NB4 (cell line): ENCODE measurements around the gene RABEP1.

Source experiments
- DNase-seq: peaks from one replicate; pipeline ENCODE4 v3.0.0; 2010; ENCODE audit warnings: low read depth
- H3K4me3 ChIP-seq: one replicate; pipeline ENCODE4 v1.5.1; 2011; ENCODE audit warnings: mild to moderate bottlenecking, low read depth, low read length, moderate library complexity
- MYC ChIP-seq: IDR thresholded peaks from 2 replicates; pipeline ENCODE4 v1.6.1; 2011; ENCODE audit warnings: low read depth, low read length
- POLR2A ChIP-seq: IDR thresholded peaks from 2 replicates; pipeline ENCODE4 v1.6.1; 2011; ENCODE audit warnings: mild to moderate bottlenecking; ENCODE audit not compliant: insufficient read length; ENCODE audit errors: extremely low read depth
- TF ChIP-seq, protein P1 (sequence below): IDR thresholded peaks from one replicate; pipeline ENCODE4 v1.5.1; 2012; ENCODE audit warnings: low read depth, low read length
- TF ChIP-seq, protein P2 (sequence below): IDR thresholded peaks from 2 replicates; pipeline ENCODE4 v1.6.1; 2011; ENCODE audit warnings: low read depth, low read length

Gene RABEP1

DNA sequence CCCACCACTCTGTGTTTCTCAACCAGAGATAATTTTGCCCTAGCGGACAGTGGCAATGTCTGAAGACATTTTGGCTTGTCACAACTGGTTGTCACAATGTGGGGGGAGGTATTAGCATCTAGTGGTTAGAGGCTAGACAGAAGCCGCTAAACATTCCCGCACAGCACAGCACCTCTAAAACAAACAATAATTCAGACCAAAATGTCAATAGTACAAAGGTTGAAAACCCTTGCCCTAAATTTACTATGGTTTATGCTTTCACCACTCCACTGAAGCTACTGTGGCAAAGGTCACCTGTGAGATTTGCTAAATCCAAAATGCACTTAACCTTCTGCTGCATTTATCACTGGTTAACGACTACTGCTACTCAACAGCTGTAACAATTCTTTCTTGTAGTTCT lies 123.3 kb downstream of the RABEP1 start:
- H3K4me3 ChIP-seq, result no peak overlapping the region
- DNase-seq, result no peak
- TF ChIP-seq POLR2A (no peak), MYC (no peak)
- TF ChIP-seq, protein P1, sequence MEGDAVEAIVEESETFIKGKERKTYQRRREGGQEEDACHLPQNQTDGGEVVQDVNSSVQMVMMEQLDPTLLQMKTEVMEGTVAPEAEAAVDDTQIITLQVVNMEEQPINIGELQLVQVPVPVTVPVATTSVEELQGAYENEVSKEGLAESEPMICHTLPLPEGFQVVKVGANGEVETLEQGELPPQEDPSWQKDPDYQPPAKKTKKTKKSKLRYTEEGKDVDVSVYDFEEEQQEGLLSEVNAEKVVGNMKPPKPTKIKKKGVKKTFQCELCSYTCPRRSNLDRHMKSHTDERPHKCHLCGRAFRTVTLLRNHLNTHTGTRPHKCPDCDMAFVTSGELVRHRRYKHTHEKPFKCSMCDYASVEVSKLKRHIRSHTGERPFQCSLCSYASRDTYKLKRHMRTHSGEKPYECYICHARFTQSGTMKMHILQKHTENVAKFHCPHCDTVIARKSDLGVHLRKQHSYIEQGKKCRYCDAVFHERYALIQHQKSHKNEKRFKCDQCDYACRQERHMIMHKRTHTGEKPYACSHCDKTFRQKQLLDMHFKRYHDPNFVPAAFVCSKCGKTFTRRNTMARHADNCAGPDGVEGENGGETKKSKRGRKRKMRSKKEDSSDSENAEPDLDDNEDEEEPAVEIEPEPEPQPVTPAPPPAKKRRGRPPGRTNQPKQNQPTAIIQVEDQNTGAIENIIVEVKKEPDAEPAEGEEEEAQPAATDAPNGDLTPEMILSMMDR, result no peak
- TF ChIP-seq, protein P2, sequence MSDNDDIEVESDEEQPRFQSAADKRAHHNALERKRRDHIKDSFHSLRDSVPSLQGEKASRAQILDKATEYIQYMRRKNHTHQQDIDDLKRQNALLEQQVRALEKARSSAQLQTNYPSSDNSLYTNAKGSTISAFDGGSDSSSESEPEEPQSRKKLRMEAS, result no peak

DNA sequence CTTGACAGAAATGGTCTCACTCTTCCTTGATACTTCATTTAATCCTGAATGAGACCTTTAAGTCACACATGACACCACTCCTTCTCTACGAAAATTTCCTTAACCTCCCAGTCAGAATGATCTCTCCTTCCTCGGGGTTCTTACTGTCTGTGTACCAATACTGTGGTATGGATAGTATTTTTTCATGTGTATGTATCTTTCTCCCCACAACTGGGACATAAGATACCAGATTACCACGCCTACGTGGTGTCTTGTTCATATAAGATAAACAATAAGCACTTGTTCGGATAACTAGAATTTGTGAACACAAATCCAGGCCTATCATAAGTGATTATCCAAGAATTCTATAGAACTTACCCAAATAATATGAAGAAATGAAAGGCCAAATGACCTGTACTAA lies 126.1 kb downstream of the RABEP1 start:
- TF ChIP-seq, protein P1, result no peak
- TF ChIP-seq, protein P2, result no peak
- TF ChIP-seq MYC, result no peak
- no peak for TF ChIP-seq POLR2A
- no peak for DNase-seq
- H3K4me3 ChIP-seq, result no peak overlapping the region

DNA sequence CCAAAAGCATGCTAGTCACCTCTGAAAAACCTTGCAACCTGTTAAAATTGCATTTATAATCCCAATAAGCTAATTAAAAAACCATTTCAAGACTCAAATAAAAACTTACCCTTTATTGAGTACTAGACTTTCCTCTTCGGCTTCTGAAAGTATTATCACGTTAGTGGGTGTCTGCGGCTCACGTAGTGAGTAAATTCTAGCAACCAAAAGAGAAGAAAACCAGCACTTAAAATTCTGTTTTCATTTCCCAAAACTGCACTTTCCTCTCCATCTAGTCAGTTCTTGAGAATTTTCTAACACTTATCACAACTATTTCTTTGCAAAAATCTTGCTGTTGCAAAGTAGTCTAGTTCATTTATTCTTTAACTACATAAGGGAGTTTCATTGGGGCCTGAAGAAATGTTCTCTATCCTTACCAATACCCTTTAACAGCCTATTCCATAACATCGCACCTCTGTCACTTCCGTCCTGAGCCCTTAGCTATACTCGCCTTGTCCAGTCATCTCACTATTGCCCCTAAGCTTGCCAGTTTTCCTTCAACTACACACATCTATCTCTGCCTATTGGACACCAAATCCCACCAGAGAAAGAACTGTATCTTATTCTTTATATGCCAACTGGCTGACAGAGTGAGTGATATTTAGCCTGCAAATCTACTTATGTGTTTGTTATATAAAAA lies 128.6 kb downstream of the RABEP1 start:
- no peak overlapping the region for H3K4me3 ChIP-seq
- TF ChIP-seq, protein P1, result no peak
- TF ChIP-seq, protein P2, result no peak
- TF ChIP-seq MYC (no peak), POLR2A (no peak)
- DNase-seq, result no peak

DNA sequence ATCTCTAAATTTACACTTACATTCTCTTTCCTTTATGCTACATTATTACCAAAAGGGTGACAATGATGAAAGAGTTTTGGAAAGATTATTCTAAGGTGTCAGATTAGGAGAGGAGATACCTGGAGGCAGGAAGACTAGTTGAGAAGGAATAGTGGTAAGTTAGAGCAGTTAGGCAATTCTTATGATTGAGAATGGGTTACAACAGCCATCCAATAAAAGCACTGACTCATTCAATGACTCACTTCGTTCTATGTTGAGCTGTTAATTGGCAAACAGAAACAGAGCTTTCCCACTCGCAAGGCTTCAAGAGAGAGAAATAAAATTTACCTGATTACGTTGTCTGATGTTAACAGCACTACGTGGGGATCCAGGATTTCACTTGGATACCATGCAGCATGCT lies 131.6 kb downstream of the RABEP1 start:
- H3K4me3 ChIP-seq, result no peak overlapping the region
- peak; percentile 82 for DNase-seq
- TF ChIP-seq MYC (no peak), POLR2A (no peak)
- TF ChIP-seq, protein P2, result no peak
- TF ChIP-seq, protein P1, result no peak

DNA sequence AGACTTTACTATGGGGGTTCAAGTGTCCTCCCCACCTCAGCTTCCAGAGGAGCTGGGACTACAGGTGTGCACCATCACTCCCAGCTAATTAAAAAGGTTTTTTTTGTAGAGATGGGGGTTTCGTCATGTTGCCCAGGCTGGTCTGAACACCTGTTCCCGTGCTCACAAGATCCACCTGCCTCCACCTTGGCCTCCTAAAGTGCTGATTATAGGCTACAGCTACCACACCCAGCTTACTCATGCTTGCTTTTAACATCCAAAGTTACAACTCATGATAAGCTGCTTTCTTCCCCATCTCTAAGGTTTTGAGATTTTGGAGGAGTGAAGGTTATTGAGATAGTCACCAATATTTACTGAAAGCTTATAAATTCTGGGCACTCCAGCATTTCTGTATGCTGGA lies 134.8 kb downstream of the RABEP1 start:
- no peak for DNase-seq
- TF ChIP-seq MYC, result no peak
- TF ChIP-seq POLR2A, result no peak
- TF ChIP-seq, protein P1, result no peak
- TF ChIP-seq, protein P2, result no peak
- peak overlapping the region; percentile 28 for H3K4me3 ChIP-seq
